GM15510 (cell line): ENCODE measurements around the gene SLC25A24.

Experiments
- POLR2A ChIP-seq: IDR thresholded peaks from 3 replicates; pipeline ENCODE4 v1.6.1; 2011; ENCODE audit warnings: borderline replicate concordance; ENCODE audit not compliant: insufficient read length; ENCODE audit errors: extremely low read depth

SLC25A24 gene

GRCh38 chr1:108125312-108126138, 74.6 kb downstream of the SLC25A24 start:
- no peak for TF ChIP-seq POLR2A

GRCh38 chr1:108124622-108125311, 75.4 kb downstream of the SLC25A24 start:
- TF ChIP-seq POLR2A = no peak

- TF ChIP-seq POLR2A = no peak
These were observed 76.1 kb downstream of the SLC25A24 start for GRCh38 chr1:108124023-108124422.

- TF ChIP-seq POLR2A = no peak
These were observed 78.6 kb downstream of the SLC25A24 start for GRCh38 chr1:108121358-108122143.

- TF ChIP-seq POLR2A = no peak
These were observed 80.0 kb downstream of the SLC25A24 start for GRCh38 chr1:108120163-108120562.

GRCh38 chr1:108119500-108119899, 80.6 kb downstream of the SLC25A24 start:
- TF ChIP-seq POLR2A = no peak

- TF ChIP-seq POLR2A = no peak
These were observed 81.9 kb downstream of the SLC25A24 start for GRCh38 chr1:108117945-108118902.

- no peak for TF ChIP-seq POLR2A
These were observed 82.9 kb downstream of the SLC25A24 start for GRCh38 chr1:108117237-108117636.

GRCh38 chr1:108114033-108114599, 86.0 kb downstream of the SLC25A24 start:
- TF ChIP-seq POLR2A = no peak

GRCh38 chr1:108113496-108113895, 86.6 kb downstream of the SLC25A24 start:
- no peak for TF ChIP-seq POLR2A

- TF ChIP-seq POLR2A = no peak
These were observed 90.7 kb downstream of the SLC25A24 start for GRCh38 chr1:108109295-108109973.

GRCh38 chr1:108108119-108108518, 92.0 kb downstream of the SLC25A24 start:
- no peak for TF ChIP-seq POLR2A

GRCh38 chr1:108107658-108108057, 92.5 kb downstream of the SLC25A24 start:
- TF ChIP-seq POLR2A = no peak
